SK-N-MC (cell line): ENCODE data around the gene NTN4.
"Not testable (repeated sequence)": the region's sequence is repeated elsewhere in the genome, so short reads cannot be mapped to it uniquely, and the experiment has no call there.

Experiments used
- DNase-seq: peaks from one replicate; pipeline ENCODE4 v3.0.0-alpha.2; 2011; ENCODE audit warnings: low read depth, low spot score
- H3K27ac ChIP-seq: fragments of 200-600 bp; sonication (generic); 2 replicates; pipeline ENCODE4 v1.5.1; 2016; ENCODE audit warnings: mixed run types
- H3K36me3 ChIP-seq: fragments of 200-600 bp; sonication (generic); 2 replicates; pipeline ENCODE4 v1.6.1; 2017; ENCODE audit warnings: antibody characterized with exemption, low read length, mixed read lengths; ENCODE audit not compliant: insufficient read depth
- H3K4me3 ChIP-seq: fragments of 200-600 bp; sonication (generic); 2 replicates; pipeline ENCODE4 v1.5.1; 2016
- H3K9ac ChIP-seq: fragments of 200-600 bp; sonication (generic); 2 replicates; pipeline ENCODE4 v1.8.0; 2017; ENCODE audit warnings: mixed run types, mixed read lengths; ENCODE audit not compliant: insufficient read length
- H3K9me3 ChIP-seq: fragments of 200-600 bp; sonication (generic); 2 replicates; pipeline ENCODE4 v1.6.1; 2017; ENCODE audit warnings: low read depth, mild to moderate bottlenecking, antibody characterized with exemption, low read length, moderate library complexity, mixed read lengths
- EZH2 ChIP-seq: fragments of 200-600 bp; sonication (generic); IDR thresholded peaks from one replicate; pipeline ENCODE4 v1.6.1; 2017; ENCODE audit warnings: antibody characterized with exemption
- FOXP2 ChIP-seq: optimal IDR thresholded peaks from 2 replicates; pipeline ENCODE3; 2011; ENCODE audit warnings: mild to moderate bottlenecking, moderate library complexity; ENCODE audit not compliant: insufficient read depth; ENCODE audit errors: extremely low read length, control extremely low read depth
- POLR2AphosphoS5 ChIP-seq: IDR thresholded peaks from 2 replicates; pipeline ENCODE4 v1.6.1; 2012; ENCODE audit warnings: mild to moderate bottlenecking, low read depth, low read length, borderline replicate concordance

NTN4 gene

DNA sequence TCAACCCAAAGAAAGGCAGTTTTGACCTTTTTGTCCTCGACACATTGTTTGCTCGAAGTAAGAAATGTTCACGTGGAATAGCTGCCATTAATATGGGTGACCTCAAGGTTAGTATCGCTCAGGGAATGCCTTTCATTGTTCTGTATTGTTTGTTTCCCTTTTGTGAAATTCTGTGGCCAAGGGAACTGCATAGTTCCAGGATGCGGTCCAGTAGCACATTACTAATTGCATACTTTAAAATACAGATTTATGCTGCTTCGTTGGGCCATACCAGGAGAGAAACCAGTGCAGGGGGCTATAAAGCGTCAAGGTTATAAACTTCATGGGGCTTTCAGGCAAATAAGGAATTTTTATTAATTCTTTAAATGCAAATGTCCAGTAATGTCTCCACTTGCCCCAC, 166.0 kb downstream of the NTN4 start:
- no peak for DNase-seq
- TF ChIP-seq POLR2AphosphoS5 (no peak), FOXP2 (no peak), EZH2 (no peak)

DNA sequence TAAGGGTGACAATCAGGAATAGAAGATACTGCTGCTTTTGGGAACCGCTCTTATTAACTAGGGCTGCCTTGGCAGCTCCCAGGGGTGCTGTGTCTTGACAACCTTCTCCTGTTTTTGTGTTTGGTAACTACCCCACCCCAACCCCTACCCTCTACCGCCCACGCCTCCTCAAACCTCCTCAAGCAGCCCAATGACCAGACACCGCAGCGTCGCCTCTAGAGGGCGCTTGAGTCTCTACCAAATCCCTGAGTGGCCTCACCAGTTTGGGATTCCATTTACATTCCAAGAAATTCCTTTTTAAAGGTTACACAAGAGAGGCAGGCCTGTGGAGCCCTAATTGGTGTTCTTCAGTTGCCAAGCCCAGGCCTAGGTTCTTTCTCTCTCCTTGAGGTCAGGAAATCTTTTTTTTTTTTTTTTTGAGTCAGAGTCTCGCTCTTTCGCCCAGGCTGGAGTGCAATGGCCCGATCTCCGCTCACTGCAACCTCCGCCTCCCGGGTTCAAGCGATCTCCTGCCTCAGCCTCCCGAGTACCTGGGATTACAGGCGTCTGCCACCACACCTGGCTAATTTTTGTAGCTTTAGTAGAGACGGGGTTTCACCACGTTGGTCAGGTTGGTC, 166.9 kb downstream of the NTN4 start:
- Histone ChIP-seq H3K9ac (no peak overlapping the region), H3K36me3 (no peaks in the 10 kb centered on the region), H3K27ac (no peak overlapping the region), H3K9me3 (no peaks in the 10 kb centered on the region), H3K4me3 (no peak overlapping the region)
- peak; percentile 35 for DNase-seq
- TF ChIP-seq FOXP2 = no peak
- TF ChIP-seq POLR2AphosphoS5 = no peak
- no peak for TF ChIP-seq EZH2

More for the DNA sequence above, 166.0 kb downstream of the NTN4 start:
- Histone ChIP-seq H3K9ac (no peak overlapping the region), H3K27ac (no peak overlapping the region), H3K36me3 (no peaks in the 10 kb centered on the region), H3K4me3 (no peak overlapping the region), H3K9me3 (no peaks in the 10 kb centered on the region)

DNA sequence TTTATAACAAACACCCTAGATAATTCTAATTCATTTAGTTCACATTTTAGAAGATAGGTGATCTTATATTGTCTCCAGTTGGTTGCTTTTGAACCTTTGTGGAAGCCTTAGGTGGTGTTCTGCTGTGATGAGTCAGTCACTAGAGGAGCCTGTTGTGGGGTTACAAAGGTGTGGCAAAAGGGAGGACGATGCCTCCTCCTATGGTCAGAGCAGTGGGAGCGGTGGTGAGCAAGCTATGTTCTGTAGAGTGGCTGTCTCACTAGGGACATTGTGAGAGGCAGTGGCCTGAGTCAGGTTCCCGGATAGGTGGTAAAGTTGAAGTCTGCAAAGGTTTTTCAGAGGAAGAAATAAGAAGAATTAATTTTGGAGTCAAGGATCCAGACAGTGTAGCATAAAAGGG, 167.7 kb downstream of the NTN4 start:
- Histone ChIP-seq H3K4me3 (no peak overlapping the region), H3K36me3 (no peaks in the 10 kb centered on the region), H3K9me3 (no peaks in the 10 kb centered on the region), H3K9ac (no peak overlapping the region), H3K27ac (no peak overlapping the region)
- TF ChIP-seq EZH2 = no peak
- no peak for TF ChIP-seq FOXP2
- no peak for TF ChIP-seq POLR2AphosphoS5
- no peak for DNase-seq

DNA sequence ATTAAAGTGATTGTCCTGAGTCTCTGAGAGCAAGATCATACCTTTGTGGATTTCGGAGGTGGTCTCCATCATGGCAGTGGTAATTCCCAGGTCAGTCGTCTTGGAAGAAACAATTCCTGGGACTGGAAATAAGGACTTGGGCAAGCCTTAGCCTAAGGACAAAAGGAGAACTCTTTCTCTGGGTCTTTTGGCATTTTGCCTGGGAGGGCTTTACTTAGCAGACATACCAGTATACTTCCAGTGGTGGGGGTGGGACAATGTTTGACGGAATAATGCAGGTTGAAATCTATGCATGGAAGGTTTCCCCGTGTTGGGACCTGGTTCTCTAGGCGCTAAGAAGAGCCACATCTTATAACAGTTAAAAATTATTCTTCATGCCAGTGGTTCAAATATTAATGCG, 168.8 kb downstream of the NTN4 start:
- TF ChIP-seq FOXP2 (no peak), EZH2 (no peak), POLR2AphosphoS5 (no peak)
- no peak overlapping the region for H3K4me3 ChIP-seq
- no peak overlapping the region for H3K9ac ChIP-seq
- no peaks in the 10 kb centered on the region for H3K9me3 ChIP-seq
- DNase-seq = no peak
- H3K36me3 ChIP-seq = no peaks in the 10 kb centered on the region
- H3K27ac ChIP-seq = no peak overlapping the region

DNA sequence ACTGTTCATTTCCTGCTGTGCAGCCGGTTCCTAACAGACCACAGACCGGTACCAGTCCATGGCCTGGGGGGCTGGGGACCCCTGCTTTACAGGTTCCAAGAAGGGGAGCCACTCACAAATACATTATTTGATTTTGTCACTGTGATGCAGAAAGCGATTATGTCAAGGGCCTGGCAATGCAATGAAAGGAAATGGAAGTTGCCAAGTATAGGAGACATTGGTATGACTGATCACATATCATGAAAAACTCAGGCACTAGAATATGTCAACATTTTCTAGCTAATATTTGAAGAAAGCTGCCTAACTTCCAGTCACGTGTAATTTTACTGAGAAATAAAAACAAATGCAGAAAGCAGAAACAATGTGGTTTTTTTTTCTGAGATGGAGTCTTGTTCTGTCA, 170.4 kb downstream of the NTN4 start:
- Histone ChIP-seq H3K9me3 (no peaks in the 10 kb centered on the region), H3K9ac (no peak overlapping the region), H3K36me3 (no peaks in the 10 kb centered on the region), H3K27ac (no peak overlapping the region), H3K4me3 (no peak overlapping the region)
- no peak for DNase-seq
- no peak for TF ChIP-seq EZH2
- no peak for TF ChIP-seq FOXP2
- no peak for TF ChIP-seq POLR2AphosphoS5

DNA sequence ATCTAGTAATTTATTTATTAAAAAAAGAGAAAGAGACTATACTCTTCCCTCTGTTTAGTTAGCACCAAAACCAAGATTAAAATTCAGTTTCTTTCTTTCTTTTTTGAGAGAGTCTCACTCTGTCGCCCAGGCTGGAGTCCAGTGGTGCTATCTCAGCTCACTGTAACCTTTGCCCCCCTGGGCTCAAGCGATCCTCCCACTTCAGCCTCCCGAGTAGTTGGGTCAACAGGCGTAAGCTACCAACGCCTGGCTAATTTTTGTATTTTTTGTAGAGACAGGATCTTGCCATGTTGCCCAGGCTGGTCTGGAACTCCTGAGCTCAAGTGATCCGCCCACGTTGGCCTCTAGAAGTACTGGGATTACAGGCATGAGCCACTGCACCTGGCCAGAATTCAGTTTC, 174.1 kb downstream of the NTN4 start:
- H3K9ac ChIP-seq, H3K36me3 ChIP-seq, H3K9me3 ChIP-seq, H3K4me3 ChIP-seq, H3K27ac ChIP-seq, DNase-seq: not testable (repeated sequence)

DNA sequence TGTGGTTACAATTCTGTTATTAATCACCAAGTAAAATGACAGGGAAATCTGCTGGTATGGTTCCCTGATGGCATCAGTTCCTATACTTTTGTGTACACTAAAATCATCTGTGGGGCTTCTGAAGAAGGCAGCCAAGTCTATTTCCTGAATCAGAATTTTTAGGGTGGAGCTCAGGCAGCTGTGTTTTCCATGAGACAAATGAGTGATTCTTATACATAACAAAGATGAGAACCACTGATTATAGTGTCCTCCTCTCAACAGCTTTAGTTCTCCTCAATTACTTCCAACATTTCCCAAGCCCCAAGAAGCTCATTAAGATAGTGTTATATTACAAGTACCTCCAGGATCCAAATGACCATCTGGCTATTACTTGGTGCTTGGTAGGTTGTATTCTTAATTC, 174.8 kb downstream of the NTN4 start:
- no peak overlapping the region for H3K27ac ChIP-seq
- no peak for DNase-seq

DNA sequence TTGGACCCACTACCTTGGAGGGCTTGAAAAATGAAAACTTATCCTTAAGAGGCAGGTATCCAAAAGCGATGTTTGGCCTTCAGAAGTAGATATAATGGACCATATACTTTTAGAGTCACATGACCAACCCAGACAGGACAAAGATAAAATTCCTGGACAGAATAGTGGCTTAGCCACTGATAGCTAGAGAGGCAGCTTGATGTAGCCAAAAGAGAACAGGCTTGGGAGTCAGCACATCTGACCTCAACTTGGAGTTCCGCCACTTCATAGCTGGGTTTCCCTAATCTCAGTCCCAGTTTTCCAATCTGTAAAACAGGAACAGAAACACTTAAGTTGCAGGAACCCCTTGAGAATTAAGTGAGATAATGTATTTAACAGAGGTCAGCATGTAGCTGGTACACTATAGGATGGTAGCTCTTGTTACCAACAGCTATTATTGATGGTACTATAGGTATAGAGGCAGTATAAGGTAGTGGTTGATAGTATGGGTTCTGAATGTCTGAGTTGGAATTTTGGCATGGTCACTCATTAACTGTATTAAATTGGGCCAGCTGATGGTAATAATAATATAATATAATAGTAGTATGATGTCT, 176.1 kb downstream of the NTN4 start:
- TF ChIP-seq POLR2AphosphoS5 (no peak), FOXP2 (no peak), EZH2 (no peak)
- Histone ChIP-seq H3K9ac (no peak overlapping the region), H3K27ac (no peak overlapping the region), H3K9me3 (no peaks in the 10 kb centered on the region), H3K4me3 (no peak overlapping the region), H3K36me3 (no peaks in the 10 kb centered on the region)
- no peak for DNase-seq

More for the DNA sequence above, 174.8 kb downstream of the NTN4 start:
- no peak overlapping the region for H3K4me3 ChIP-seq
- TF ChIP-seq POLR2AphosphoS5 (no peak), EZH2 (no peak), FOXP2 (no peak)
- no peaks in the 10 kb centered on the region for H3K36me3 ChIP-seq
- H3K9me3 ChIP-seq = no peaks in the 10 kb centered on the region
- no peak overlapping the region for H3K9ac ChIP-seq

DNA sequence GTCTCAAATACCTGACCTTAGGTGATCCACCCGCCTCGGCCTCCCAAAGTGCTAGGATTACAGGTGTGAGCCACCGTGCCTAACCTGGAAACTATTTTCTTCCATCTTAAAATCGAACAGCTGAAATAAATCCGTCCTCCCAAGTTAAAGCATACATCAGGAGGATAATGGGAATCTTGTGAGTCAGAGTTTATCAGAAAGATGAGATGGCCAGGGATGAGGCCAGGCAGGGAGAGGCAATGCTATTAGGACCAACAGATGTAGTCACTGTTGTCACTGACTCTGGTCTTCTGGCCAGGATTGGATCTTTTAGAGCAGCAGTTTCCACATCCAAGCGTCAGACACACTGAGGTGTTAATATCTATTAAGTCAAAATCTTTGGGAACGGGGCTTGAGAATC, 177.5 kb downstream of the NTN4 start:
- no peak for DNase-seq
- H3K9me3 ChIP-seq = no peaks in the 10 kb centered on the region
- TF ChIP-seq FOXP2 (no peak), EZH2 (no peak), POLR2AphosphoS5 (no peak)

More for the DNA sequence above, 177.5 kb downstream of the NTN4 start:
- Histone ChIP-seq H3K9ac (no peak overlapping the region), H3K4me3 (no peak overlapping the region), H3K36me3 (no peaks in the 10 kb centered on the region), H3K27ac (no peak overlapping the region)
